Activated CD8-positive, alpha-beta T cell treated with anti-CD3 and anti-CD28 coated beads for 36 hours (primary cell): Measurements from ENCODE around the gene NADSYN1. TPM values are rescaled to one million over a fixed set of nuclear protein-coding genes. Genes with fewer than 3 reads are reported as not detected.
"Not testable (repeated sequence)": the region's sequence is repeated elsewhere in the genome, so short reads cannot be mapped to it uniquely, and the experiment has no call there.

ENCODE experiments used
- ATAC-seq: fragments of 200-7000 bp; cut with Tn5 transposase; one replicate; pipeline ENCODE4 v1.10.0; 2021; ENCODE audit warnings: mild to moderate bottlenecking, moderate library complexity
- CTCF ChIA-PET: fragments of 350-600 bp; sonication (Branson Sonifier 250); formaldehyde crosslinking; loops from one replicate; lab custom pipeline; 2021; ENCODE audit warnings: antibody characterized with exemption; lab: Charles Lee
- POLR2A ChIA-PET: fragments of 350-600 bp; sonication (Branson Sonifier 250); formaldehyde crosslinking; loops from one replicate; lab custom pipeline; 2021; ENCODE audit warnings: antibody characterized with exemption; lab: Charles Lee
- DNase-seq: peaks from one replicate; pipeline ENCODE4 v3.0.0-alpha.2; 2020
- H3K27ac Mint-ChIP-seq: one replicate; pipeline ENCODE4 v1.8.0; 2021; ENCODE audit warnings: mild to moderate bottlenecking, mixed read lengths
- H3K27me3 Mint-ChIP-seq: one replicate; pipeline ENCODE4 v1.8.0; 2021; ENCODE audit warnings: mixed read lengths
- H3K36me3 Mint-ChIP-seq: one replicate; pipeline ENCODE4 v1.8.0; 2021; ENCODE audit warnings: low read depth, mixed read lengths
- H3K4me1 Mint-ChIP-seq: one replicate; pipeline ENCODE4 v1.8.0; 2021; ENCODE audit warnings: low read depth, mixed read lengths
- H3K4me3 Mint-ChIP-seq: one replicate; pipeline ENCODE4 v1.8.0; 2021; ENCODE audit warnings: mild to moderate bottlenecking, moderate library complexity, mixed read lengths
- H3K9me3 Mint-ChIP-seq: one replicate; pipeline ENCODE4 v1.8.0; 2021; ENCODE audit warnings: mixed read lengths
- CTCF ChIP-seq: fragments of 200-600 bp; IDR thresholded peaks from one replicate; pipeline ENCODE4 v1.8.0; 2022; ENCODE audit warnings: antibody characterized with exemption, mild to moderate bottlenecking
- intact Hi-C: fragments of 100-400 bp; cut with micrococcal nuclease; formaldehyde crosslinking; loops from one replicate; pipeline ENCODE4 v1.10.0; 2022
- total RNA-seq, 2 experiments: library from RNA; stranded (reverse); gene quantifications; one replicate each; pipeline ENCODE4 v1.2.3, GENCODE V29; 2021

NADSYN1 gene
- total RNA-seq, 2 experiments from 2014 or later = 115 to 117 TPM

- H3K36me3 Mint-ChIP-seq = no peaks in the 10 kb centered on the region
- H3K4me1 Mint-ChIP-seq = peaks cover 3% of the 10 kb centered on the region
- no peak overlapping the region for H3K4me3 Mint-ChIP-seq
- ATAC-seq = no peak
- POLR2A ChIA-PET = no interaction called here
- CTCF ChIA-PET = no interaction called here
- intact Hi-C loops = no loop called here
- H3K9me3 Mint-ChIP-seq = peaks cover 3% of the 10 kb centered on the region
- no peak for TF ChIP-seq CTCF
- H3K27ac Mint-ChIP-seq = no peak overlapping the region
- peaks cover 2% of the 10 kb centered on the region for H3K27me3 Mint-ChIP-seq
- DNase-seq = no peak
Measured at GRCh38 chr11:71535825-71536224, 82.8 kb downstream of the NADSYN1 start.

GRCh38 chr11:71537537-71537936 lies 84.5 kb downstream of the NADSYN1 start:
- H3K4me3 Mint-ChIP-seq = no peak overlapping the region
- H3K27me3 Mint-ChIP-seq = peaks cover 2% of the 10 kb centered on the region
- intact Hi-C loops = no loop called here

GRCh38 chr11:71537977-71538665 lies 85.1 kb downstream of the NADSYN1 start, which contains the start of gene KRTAP5-8:
TSS of gene KRTAP5-8 (plus strand) at chr11:71538025. CDS start at chr11:71538056, 31 bp downstream.
- H3K4me3 Mint-ChIP-seq, ATAC-seq, CTCF ChIA-PET, DNase-seq, H3K9me3 Mint-ChIP-seq, H3K36me3 Mint-ChIP-seq, H3K27ac Mint-ChIP-seq, H3K4me1 Mint-ChIP-seq, POLR2A ChIA-PET, intact Hi-C loops, H3K27me3 Mint-ChIP-seq: not testable (repeated sequence)

More at GRCh38 chr11:71537537-71537936, 84.5 kb downstream of the NADSYN1 start:
- no peak overlapping the region for H3K27ac Mint-ChIP-seq
- TF ChIP-seq CTCF = no peak
- H3K4me1 Mint-ChIP-seq = peaks cover 5% of the 10 kb centered on the region
- DNase-seq (no peak), ATAC-seq (no peak)
- H3K36me3 Mint-ChIP-seq = no peaks in the 10 kb centered on the region
- POLR2A ChIA-PET = no interaction called here
- CTCF ChIA-PET = no interaction called here
- peaks cover 10% of the 10 kb centered on the region for H3K9me3 Mint-ChIP-seq

- peaks cover 14% of the 10 kb centered on the region for H3K4me1 Mint-ChIP-seq
- intact Hi-C loops = no loop called here
- no peak overlapping the region for H3K27ac Mint-ChIP-seq
- ChIA-PET POLR2A (no interaction called here), CTCF (no interaction called here)
- H3K36me3 Mint-ChIP-seq = no peaks in the 10 kb centered on the region
- ATAC-seq (no peak), DNase-seq (no peak)
- peaks cover 5% of the 10 kb centered on the region for H3K27me3 Mint-ChIP-seq
- H3K4me3 Mint-ChIP-seq = no peak overlapping the region
- H3K9me3 Mint-ChIP-seq = peaks cover 10% of the 10 kb centered on the region
- no peak for TF ChIP-seq CTCF
Measured at GRCh38 chr11:71538666-71538990, 85.6 kb downstream of the NADSYN1 start.

- ChIA-PET POLR2A (no interaction called here), CTCF (no interaction called here)
- H3K36me3 Mint-ChIP-seq = no peaks in the 10 kb centered on the region
- H3K4me3 Mint-ChIP-seq = no peak overlapping the region
- TF ChIP-seq CTCF = no peak
- intact Hi-C loops = no loop called here
- ATAC-seq = no peak
- no peak overlapping the region for H3K27ac Mint-ChIP-seq
- peaks cover 10% of the 10 kb centered on the region for H3K9me3 Mint-ChIP-seq
- H3K4me1 Mint-ChIP-seq = peaks cover 18% of the 10 kb centered on the region
- peaks cover 5% of the 10 kb centered on the region for H3K27me3 Mint-ChIP-seq
- DNase-seq = no peak
Measured at GRCh38 chr11:71539017-71539416, 86.0 kb downstream of the NADSYN1 start.

- CTCF ChIA-PET, POLR2A ChIA-PET, H3K4me3 Mint-ChIP-seq, H3K36me3 Mint-ChIP-seq, DNase-seq, ATAC-seq, H3K27me3 Mint-ChIP-seq, intact Hi-C loops, H3K9me3 Mint-ChIP-seq, H3K27ac Mint-ChIP-seq: not testable (repeated sequence)
- peaks cover 23% of the 10 kb centered on the region for H3K4me1 Mint-ChIP-seq
Measured at GRCh38 chr11:71539971-71540370, 87.0 kb downstream of the NADSYN1 start.

- H3K4me1 Mint-ChIP-seq = peaks cover 23% of the 10 kb centered on the region
- CTCF ChIA-PET, DNase-seq, intact Hi-C loops, H3K9me3 Mint-ChIP-seq, H3K4me3 Mint-ChIP-seq, ATAC-seq, H3K27ac Mint-ChIP-seq, H3K36me3 Mint-ChIP-seq, H3K27me3 Mint-ChIP-seq, POLR2A ChIA-PET: not testable (repeated sequence)
Measured at GRCh38 chr11:71540521-71541304, 87.7 kb downstream of the NADSYN1 start.
